Activated T-cell treated with anti-CD3 and anti-CD28 coated beads for 24 hours (primary cell): ENCODE measurements around the gene CDC20.

Experiments
- DNase-seq: peaks from one replicate; pipeline ENCODE4 v3.0.0-alpha.2; 2020; ENCODE audit warnings: low read depth

CDC20 gene

GRCh38 chr1:43329995-43330751 is 28.6 kb upstream of the CDC20 start:
- DNase-seq: peak; percentile 54

DNA sequence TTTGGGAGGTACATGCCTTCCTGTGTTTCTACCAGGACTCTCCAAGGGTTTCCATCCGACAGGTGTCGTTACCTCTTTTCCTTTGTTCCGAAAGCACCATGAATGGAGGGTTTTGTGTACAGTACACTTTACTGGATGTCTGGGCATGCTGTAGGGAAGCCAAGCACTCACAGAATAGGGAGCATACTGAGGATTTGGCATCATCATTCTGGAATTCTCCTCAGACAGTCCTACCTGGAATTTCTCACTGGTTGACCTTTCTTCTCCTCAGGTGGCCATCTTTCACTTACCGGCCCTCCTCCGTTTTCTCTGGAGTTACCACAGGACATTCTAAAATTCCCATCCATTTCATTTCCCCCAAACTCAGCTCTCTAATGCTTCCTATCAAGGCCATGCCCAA is 27.1 kb upstream of the CDC20 start:
- no peak for DNase-seq

DNA sequence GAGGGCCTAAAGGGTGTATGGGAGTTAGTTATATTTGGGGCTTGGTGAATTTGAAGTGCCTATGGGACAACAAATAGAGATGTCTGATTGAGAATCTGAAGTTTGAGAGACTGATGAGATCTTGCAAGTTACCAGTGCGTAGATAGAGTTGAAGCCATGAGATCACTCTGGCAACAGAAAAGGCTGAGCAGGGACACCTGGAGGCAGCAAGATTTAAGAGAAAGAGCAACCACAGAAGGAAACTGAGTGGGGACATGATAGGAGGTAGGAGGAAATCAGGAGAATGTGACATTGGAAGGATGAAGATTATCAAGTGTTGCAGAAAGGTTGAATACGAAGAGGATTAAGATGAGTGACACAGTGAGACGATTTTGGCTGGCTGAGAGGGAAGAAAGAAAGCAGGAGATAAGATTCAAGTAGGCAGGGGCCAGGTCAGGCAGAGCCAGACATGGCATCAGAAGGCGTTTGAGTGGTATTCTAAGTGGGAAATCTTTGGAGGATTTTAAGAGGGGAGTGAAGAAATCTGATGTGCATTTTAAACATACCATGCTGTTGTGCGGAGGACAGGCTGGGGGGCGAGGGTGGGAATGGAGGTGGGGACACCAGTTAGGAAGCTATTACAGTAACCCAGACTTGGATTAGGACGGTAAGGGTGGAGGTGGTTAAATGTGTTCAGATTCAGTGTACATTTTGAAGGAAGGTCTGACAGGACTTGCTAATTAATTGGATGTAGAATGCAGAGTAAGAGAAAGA is 24.2 kb upstream of the CDC20 start:
- DNase-seq: no peak

GRCh38 chr1:43337588-43337987 is 21.2 kb upstream of the CDC20 start, which contains the start of gene MPL:
Gene MPL, plus strand, starts transcription at chr1:43337818. Its CDS starts 31 bp downstream, at chr1:43337849.
- DNase-seq: no peak

GRCh38 chr1:43338001-43338400 is 20.8 kb upstream of the CDC20 start:
- no peak for DNase-seq

DNA sequence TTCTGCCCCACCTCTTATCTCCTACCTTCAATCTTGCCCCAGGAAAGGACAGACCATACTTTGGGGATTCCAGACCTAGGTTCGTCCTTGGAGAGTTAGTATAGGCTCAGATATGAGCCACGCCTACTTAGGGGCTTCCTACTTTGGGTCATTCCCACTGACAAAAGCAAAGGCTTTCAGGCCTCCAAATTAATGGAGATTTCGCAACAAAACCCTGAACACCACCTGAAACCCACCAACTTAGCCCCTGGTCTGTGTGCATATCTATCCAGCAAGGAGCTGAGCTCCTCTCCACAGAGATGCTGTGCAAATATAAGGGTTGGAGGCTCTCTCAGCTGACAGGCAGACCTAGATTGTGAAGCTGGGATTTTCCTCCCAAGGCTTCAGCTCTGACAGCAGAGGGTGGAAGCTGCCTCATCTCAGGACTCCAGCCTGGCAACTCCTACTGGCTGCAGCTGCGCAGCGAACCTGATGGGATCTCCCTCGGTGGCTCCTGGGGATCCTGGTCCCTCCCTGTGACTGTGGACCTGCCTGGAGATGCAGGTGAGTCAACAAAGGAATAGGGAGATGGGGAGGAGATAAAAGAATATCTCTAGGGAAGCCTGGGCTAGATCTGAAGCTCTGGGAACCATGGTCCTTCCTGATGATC is 19.1 kb upstream of the CDC20 start:
- no peak for DNase-seq

DNA sequence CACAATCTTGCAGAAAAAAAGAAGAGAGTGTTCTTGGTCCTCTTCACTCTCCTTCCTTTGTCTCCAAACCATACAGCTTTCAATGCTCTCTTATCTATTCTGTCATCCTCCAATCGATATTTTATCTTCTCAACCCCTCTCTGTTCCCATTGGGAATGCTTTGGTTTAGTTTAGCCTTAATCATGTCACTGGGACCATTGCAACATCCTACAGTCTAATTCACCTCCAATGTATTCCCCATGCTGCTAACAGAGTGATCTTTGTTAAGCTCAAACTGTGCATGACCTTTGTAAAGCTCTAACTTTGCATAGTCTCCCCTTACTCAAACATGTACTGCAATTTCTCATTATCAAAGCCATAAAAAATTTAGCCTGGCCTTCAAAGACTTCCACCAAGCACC is 18.2 kb upstream of the CDC20 start:
- no peak for DNase-seq

DNA sequence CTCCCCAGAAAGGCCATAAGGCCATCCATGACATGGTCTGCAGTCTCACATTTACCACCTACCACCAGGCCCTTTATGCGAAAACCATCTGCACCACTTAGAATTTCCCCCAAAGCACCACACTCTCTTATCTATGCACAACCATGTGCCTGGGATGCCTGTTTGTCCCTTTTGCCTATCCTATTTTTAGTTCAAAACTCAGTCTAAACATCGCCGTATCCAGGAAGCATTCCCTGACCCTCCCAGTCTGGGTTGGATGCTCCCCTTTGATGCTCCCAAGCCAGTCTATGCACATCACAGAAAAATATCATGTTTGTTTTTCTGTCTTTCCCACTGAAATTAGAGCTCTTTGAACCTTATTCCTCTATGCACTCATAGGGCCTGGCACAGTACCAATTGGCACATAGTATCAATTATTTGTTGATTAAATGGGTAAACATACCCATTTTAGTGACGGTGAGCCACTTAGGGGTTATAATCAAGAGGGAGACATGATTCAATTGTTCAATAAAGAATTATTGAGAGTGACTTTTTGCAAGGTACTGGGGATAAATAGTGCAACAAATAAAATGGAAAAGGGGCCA is 14.4 kb upstream of the CDC20 start:
- no peak for DNase-seq

- DNase-seq: no peak
These were observed 13.7 kb upstream of the CDC20 start for GRCh38 chr1:43345120-43345519.

DNA sequence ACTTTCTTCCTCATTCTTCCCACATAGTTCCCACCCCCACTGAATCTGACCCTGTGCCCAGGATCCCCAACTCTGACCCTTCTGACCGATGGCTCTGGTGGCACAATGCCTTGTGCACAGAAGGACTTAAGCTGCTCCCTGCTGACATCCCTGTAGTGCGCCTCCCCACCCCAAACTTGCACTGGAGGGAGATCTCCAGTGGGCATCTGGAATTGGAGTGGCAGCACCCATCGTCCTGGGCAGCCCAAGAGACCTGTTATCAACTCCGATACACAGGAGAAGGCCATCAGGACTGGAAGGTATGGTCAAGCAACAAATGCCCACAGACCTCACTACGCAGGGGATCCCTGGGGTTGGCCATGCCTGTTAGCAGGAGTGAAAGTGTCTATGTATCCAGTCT is 12.1 kb upstream of the CDC20 start:
- DNase-seq: no peak

- DNase-seq: no peak
These were observed 10.4 kb upstream of the CDC20 start for GRCh38 chr1:43348343-43348808.

- no peak for DNase-seq
These were observed 9.8 kb upstream of the CDC20 start for GRCh38 chr1:43348809-43349593.

DNA sequence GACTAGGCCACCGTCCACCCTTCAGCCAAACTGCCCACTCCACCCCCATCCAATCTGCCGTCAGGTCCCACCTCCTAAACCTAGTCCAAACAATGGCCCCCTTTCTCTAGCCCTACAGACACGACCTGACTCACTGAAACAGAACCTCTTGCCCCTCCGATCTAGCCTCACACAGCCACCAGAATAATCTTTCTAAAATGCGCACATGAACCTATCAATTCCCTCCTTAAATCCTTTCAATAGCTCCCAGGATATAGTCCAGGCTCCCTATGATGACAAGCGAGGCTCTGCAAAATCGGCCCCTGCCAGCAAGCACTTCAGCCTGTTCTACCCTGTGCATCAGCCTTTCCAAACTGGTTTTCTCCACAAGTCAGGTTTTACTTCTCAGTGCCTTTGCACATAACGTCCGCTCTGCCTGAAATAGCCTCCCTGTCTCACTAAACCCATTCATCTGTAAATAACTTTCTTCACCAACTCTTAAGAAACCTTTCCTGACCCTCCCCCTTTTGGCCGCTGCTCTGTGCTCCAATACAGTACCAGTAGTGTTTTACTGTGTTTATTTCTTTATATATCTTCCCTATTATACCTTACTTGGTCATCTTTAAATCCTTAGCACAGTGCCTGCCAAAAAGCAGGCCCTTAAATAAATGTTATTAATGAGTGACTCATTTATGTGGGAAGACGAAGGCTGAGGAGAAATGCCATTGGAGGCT is 9.0 kb upstream of the CDC20 start:
- DNase-seq: no peak

DNA sequence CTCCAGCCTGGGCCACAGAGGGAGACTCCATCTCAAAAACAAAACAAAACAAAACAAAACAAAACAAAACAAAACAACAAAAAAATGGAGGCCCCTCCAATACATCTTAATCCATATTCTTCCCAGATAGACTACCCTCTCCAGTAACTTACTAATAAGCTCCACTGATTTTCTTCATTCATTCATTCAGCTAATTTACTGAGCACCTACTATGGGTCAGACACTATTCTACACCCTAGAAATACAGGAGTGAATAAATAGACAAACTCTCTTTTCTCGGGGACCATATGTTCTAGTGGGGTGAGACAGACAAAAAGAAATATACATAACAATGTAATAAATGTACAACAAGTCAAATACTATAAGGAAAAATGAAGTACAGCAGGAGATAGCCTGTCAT is 7.8 kb upstream of the CDC20 start:
- DNase-seq: no peak

GRCh38 chr1:43351421-43352350 is 7.1 kb upstream of the CDC20 start:
- DNase-seq: no peak

DNA sequence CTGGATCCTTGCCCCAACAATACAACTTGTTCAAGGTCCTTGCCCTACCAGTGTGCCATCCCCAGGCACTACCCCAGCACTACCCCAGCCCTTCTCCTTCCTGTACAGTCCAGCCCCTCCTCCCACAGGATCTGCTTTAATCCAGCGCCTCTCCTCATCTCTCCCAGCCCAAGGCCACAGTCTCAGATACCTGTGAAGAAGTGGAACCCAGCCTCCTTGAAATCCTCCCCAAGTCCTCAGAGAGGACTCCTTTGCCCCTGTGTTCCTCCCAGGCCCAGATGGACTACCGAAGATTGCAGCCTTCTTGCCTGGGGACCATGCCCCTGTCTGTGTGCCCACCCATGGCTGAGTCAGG is 6.5 kb upstream of the CDC20 start:
- no peak for DNase-seq

- no peak for DNase-seq
These were observed 5.9 kb upstream of the CDC20 start for GRCh38 chr1:43352881-43353280.

GRCh38 chr1:43354471-43354870 is 4.3 kb upstream of the CDC20 start:
- no peak for DNase-seq

DNA sequence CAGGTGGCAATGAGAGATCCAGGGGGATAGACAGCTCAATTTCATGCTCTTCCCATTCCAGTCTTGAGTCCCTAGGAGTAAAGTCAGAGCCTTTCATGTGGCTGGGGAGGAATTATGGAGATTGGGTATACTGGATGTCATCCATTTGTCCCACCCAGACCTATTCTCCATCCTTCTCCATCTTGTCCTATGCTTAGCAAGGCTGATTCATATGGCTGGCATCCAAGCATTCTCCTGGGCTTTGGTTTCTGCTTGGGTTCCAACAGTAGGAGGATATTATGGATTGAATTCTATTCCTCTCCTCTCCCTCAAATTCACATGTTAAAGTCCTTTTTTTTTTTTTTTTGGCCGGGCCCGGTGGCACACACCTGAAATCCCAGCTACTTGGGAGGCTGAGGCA is 3.8 kb upstream of the CDC20 start:
- DNase-seq: no peak

DNA sequence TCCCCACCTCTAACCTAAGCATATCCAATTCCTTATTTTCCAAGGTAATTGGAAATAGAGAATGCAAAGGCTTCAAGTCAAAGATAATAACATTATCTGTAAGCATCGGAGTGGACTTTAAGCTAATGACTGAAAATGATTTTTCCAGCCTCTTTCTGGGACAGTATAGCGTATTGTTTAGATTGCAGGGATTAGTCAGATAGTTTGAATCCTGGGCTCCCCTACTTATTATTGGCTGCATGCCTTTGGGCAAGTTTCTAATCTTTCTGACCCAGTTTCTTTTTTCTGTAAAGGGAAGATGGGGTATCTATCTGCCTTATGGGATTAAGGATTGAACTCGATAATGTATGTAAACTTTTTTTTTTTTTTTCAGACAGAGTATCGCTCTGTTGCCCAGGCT is 1.5 kb upstream of the CDC20 start:
- DNase-seq: no peak
